Measurements from ENCODE around the gene PHAF1. TPM values are rescaled to one million over a fixed set of nuclear protein-coding genes. Genes with fewer than 3 reads are reported as not detected.
A peak's percentile ranks its signal among the peaks of the same experiment; 100 is the strongest.

The PHAF1 gene
- total and polyA plus RNA-seq, 2 of the 13 experiments (the other 11 are each of a cell fraction or from before 2014, with no cell fraction given) = 48.3 to 174 TPM

DNA sequence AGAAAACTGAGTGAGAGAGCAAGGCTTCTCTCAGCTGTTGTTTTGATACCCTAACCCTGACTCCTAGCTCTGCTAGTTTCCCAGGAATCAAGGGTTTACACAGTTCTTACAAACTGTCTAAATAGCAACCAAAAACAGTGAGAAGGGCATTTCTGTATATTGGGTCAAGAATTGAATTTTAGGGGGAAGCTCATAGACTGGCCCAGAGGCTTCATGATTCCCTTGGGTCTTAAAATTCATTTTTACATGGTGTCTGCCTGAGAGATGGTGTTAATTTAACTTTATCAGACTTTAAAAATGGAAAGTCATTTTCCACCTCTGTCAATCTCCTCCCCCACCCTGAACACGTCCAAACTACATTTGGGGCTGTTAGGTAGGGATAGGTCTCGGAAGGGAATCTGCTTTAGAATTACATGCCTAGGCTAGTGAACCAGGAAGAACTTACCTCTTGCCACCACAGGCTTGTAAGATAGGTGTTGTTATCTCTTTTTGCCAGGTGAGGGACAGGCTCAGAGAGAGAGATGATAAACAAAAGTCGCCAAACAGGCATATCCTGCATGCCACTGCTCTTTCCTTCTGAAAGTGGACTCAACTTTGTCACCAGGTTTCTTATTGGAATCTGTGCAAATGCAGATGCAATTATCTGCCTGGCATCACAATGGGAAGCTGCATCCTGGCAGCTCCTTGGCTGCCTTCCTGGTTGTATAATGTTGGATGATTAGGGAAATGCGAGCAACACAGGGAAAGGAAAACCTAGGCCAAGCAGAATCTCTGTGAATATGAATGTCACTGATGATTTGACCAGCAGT is 3.1 kb downstream of the PHAF1 start (continued):
- TF ChIP-seq TOPORS (CRISPR knock-in tag; IDR thresholded peaks at IDR 0.05) (no peak), MAFF (IDR thresholded peaks at IDR 0.05; ENCODE audit: low read depth, low read length) (no peak), ZNF703 (CRISPR knock-in tag; IDR thresholded peaks at IDR 0.05; ENCODE audit: borderline replicate concordance) (no peak), ZMAT3 (CRISPR knock-in tag; conservative IDR thresholded peaks at IDR 0.05) (0 out of 2 replicates have a peak, but pooled peaks have one; percentile 15), ATF7 (IDR thresholded peaks at IDR 0.05) (no peak), ATF7 (CRISPR knock-in tag; IDR thresholded peaks at IDR 0.05) (no peak), POLR2G (IDR thresholded peaks at IDR 0.05; ENCODE audit: low read depth, low read length) (0 out of 2 replicates have a peak, but pooled peaks have one; percentile 35), DPF2 (CRISPR knock-in tag; IDR thresholded peaks at IDR 0.05; ENCODE audit: borderline replicate concordance, low read depth) (0 out of 2 replicates have a peak, but pooled peaks have one; percentile 15), HOXA5 (CRISPR knock-in tag; IDR thresholded peaks at IDR 0.05) (no peak), ZFP36L1 (CRISPR knock-in tag; IDR thresholded peaks at IDR 0.05) (no peak), SOX13 (IDR thresholded peaks at IDR 0.05) (no peak), SOX13 (CRISPR knock-in tag; conservative IDR thresholded peaks at IDR 0.05 in 1 of 2, IDR thresholded peaks at IDR 0.05 in 1 of 2) (0 out of 4 replicates have a peak, but pooled peaks of 1 of the 2 experiments have one; percentile 21), ZFP1 (CRISPR knock-in tag; IDR thresholded peaks at IDR 0.05) (no peak), POLR2A (IDR thresholded peaks at IDR 0.05; ENCODE audit: insufficient read depth in 1 of 2, low read depth in 2 of 2, low read length in 2 of 2) (no peak), ZC3H13 (CRISPR knock-in tag; IDR thresholded peaks at IDR 0.05) (no peak), CEBPG (CRISPR knock-in tag; IDR thresholded peaks at IDR 0.05) (peak; percentile 33; the same call in 1 of the 2 replicates), HNRNPL (IDR thresholded peaks at IDR 0.05; ENCODE audit: low read depth, low read length) (no peak), SIN3A (IDR thresholded peaks at IDR 0.05; ENCODE audit: borderline replicate concordance, low read depth, low read length) (no peak), YEATS2 (CRISPR knock-in tag; IDR thresholded peaks at IDR 0.05; ENCODE audit: borderline replicate concordance) (no peak), STAG1 (CRISPR knock-in tag; IDR thresholded peaks at IDR 0.05) (no peak)
- TF ChIP-seq, protein P1, sequence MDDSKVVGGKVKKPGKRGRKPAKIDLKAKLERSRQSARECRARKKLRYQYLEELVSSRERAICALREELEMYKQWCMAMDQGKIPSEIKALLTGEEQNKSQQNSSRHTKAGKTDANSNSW (CRISPR knock-in tag; IDR thresholded peaks at IDR 0.05; ENCODE audit: borderline replicate concordance) = no peak
- TF ChIP-seq, protein P2, sequence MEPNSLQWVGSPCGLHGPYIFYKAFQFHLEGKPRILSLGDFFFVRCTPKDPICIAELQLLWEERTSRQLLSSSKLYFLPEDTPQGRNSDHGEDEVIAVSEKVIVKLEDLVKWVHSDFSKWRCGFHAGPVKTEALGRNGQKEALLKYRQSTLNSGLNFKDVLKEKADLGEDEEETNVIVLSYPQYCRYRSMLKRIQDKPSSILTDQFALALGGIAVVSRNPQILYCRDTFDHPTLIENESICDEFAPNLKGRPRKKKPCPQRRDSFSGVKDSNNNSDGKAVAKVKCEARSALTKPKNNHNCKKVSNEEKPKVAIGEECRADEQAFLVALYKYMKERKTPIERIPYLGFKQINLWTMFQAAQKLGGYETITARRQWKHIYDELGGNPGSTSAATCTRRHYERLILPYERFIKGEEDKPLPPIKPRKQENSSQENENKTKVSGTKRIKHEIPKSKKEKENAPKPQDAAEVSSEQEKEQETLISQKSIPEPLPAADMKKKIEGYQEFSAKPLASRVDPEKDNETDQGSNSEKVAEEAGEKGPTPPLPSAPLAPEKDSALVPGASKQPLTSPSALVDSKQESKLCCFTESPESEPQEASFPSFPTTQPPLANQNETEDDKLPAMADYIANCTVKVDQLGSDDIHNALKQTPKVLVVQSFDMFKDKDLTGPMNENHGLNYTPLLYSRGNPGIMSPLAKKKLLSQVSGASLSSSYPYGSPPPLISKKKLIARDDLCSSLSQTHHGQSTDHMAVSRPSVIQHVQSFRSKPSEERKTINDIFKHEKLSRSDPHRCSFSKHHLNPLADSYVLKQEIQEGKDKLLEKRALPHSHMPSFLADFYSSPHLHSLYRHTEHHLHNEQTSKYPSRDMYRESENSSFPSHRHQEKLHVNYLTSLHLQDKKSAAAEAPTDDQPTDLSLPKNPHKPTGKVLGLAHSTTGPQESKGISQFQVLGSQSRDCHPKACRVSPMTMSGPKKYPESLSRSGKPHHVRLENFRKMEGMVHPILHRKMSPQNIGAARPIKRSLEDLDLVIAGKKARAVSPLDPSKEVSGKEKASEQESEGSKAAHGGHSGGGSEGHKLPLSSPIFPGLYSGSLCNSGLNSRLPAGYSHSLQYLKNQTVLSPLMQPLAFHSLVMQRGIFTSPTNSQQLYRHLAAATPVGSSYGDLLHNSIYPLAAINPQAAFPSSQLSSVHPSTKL (CRISPR knock-in tag; IDR thresholded peaks at IDR 0.05) = peak; percentile 44
- TF ChIP-seq, protein P3, sequence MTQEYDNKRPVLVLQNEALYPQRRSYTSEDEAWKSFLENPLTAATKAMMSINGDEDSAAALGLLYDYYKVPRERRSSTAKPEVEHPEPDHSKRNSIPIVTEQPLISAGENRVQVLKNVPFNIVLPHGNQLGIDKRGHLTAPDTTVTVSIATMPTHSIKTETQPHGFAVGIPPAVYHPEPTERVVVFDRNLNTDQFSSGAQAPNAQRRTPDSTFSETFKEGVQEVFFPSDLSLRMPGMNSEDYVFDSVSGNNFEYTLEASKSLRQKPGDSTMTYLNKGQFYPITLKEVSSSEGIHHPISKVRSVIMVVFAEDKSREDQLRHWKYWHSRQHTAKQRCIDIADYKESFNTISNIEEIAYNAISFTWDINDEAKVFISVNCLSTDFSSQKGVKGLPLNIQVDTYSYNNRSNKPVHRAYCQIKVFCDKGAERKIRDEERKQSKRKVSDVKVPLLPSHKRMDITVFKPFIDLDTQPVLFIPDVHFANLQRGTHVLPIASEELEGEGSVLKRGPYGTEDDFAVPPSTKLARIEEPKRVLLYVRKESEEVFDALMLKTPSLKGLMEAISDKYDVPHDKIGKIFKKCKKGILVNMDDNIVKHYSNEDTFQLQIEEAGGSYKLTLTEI (CRISPR knock-in tag; conservative IDR thresholded peaks at IDR 0.05) = no peak

Data from HepG2 (cell line).